Left hindlimb (tissue), 1 donor: ENCODE data around the gene SLC9A8.
A peak's percentile ranks its signal among the peaks of the same experiment; 100 is the strongest.

Experiments used
- DNase-seq: peaks from one replicate; pipeline ENCODE4 v3.0.0-alpha.2; 2018

Gene SLC9A8

DNA sequence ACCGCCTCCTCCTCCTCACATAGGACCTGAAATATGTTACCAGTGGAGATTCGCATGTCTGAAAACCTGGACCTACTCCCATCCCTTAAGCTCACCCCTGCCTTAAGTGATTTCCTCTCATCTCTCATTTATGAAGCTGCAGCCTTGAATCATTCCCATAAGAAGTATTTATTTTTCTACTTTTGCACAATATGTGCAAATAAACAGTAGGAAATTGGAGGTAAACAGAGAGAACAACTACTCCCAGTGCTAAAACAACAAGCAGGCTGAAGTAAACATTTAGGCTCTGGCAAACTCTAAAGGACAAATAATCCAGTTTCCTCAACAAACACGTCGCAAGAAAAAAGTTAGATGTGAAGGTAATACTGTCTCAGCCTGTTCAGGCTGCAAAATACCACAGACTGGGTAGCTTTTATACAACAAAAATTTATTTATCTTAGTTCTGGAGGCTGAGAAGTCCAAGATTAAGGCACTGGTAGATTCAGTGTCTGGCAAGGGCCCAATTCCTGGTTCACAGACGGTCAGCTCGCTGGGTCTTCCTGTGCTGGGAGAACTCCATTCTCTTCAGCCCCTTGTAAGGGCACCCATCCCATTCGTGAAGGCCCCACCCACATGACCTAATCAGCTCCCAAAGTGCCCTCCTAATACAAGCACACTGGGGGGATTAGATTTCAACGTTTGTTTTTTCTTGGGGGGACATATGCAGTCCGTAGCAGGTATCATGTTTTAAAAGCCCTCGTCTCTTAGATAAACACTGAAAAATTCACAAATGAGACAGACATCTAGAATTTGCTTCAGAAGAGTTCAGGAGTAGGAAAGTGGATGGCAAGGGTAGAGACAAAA is 87.1 kb downstream of the SLC9A8 start:
- no peak for DNase-seq

DNA sequence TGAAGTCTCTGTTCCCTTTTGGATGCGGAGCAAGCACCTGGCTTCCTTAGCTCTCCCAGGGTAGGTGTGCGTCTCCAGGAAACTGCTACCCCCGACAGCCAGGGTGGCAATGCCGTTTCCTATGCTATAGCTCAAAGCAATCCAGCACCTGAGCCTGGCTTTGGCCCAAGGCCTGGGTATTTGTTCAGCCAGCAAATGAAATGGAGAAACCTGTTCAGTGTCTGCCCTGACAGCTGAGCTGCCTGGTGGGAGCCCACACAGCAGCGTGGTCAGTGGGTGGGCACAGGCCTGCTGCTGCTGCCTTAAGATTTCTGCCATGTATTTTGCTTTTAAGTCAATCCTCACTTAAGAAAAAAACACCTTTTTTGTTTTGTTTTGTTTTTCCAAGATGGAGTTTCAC is 89.0 kb downstream of the SLC9A8 start:
- DNase-seq, result no peak

DNA sequence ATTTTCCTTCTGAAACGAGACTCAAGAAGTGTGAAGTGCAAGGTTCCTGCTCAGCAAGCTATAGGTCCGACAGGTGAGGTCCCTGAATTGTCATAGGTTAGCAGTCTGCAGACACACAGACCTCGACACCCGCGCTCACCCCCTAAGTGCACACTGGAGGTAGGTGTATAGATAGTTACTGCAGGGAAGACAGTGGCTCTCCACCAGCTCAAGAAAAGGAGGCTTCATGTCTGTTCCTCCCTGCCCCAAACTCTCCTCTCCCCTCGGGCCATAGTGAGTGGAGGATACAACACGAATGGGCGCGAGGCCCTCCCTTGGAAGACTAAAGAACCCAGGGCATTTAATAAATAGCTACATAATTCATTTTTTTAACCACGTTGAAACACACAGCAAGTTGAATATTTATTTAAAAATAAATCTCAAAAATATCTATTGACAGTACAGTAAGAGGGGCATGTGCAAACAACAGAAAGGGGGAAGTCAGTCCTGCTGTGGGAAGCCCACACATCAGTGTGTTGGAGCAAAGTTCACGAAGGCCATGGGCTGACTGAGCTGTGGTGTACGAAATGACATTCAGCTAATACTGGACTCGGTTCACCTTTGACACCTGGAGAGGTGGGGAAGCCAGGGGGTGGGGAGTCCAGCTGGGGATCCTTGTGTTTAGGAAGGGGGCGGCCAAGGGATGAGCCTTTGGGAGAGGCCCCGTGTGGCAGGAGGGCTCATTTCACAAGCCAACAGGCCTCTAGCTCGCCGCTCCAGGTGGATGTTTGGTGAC is 92.0 kb downstream of the SLC9A8 start:
- DNase-seq, result no peak

DNA sequence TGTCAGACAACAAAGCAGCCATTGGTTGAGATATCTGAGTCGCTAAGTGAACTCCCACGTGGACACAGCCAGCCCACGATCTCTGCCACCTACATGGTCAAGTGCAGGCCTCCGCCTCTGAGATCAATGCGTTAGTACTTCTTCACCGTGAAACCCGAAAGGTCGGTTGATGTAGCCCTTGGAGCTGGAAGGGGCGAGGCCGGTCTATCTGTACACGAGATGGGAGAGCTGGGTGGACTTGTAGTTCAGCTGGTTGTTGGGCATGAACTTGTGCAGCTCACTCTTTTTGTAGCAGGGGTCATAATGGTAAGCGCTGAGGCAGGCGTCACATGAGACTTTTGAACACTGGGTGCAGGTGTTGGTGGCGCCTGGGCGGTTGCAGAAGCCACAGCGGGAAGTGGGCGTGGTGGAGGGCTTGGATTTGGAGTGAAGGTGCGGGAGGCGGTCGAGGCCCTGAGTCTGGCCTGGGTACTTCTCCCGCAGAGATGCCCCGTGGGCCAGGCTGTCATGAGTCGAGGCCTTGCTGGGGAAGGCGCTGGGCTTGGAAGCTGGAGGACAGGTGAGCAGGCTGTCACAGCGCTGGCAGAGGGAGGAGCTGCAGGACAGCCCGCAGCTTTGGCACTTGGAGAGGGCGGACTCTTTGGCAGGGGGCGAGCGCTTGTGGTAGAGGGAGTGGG is 92.9 kb downstream of the SLC9A8 start:
- no peak for DNase-seq

DNA sequence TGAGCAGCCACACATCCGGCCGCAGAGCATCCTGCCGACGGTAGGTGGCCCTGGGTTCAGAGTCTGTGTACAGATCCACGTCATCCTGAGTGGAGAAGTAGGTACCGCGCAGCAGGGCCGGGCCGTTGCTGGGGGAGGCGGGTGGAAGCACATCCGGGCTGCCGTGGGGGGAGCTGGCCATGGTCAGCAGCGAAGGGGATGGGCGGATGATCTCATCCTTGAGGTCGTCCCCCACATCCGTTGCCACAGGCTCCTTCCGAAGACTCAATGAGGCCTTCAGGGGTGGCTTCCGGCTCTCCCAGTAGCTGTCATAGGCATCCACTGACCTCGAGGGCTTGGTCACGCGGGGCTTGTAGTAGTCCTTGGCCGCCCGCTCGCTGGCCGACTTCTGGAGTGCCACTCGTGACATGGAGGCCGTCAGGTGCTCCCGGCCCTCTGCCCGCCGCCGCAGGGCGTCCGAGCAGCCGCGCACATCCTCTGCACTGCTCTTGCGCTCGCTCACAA is 93.5 kb downstream of the SLC9A8 start:
- no peak for DNase-seq

DNA sequence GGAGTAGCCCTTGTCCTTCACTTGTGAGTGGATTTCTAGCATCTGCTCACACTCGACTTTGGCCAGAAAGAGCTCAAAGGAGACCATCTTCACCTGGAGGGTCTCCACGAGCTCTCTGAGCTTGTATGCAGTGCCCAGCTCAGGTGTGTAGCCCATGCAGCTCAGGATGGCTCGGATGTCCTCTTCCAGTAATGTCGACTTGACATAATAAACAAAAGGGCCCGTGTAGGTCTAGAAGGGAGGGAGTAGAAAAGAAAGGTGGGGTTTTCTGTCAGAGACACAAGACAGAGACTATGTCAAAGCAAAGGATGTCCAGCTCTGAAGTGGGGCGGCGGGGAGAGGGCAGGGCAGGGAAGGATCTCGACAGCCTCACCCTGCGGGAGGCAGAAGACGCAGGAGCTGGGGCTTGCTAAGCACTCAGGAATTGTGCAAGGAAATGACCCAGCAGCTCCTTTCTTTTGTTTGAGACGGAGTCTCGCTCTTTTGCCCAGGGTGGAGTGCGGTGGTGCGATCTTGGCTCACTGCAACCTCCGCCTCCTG is 94.1 kb downstream of the SLC9A8 start:
- DNase-seq, result no peak

DNA sequence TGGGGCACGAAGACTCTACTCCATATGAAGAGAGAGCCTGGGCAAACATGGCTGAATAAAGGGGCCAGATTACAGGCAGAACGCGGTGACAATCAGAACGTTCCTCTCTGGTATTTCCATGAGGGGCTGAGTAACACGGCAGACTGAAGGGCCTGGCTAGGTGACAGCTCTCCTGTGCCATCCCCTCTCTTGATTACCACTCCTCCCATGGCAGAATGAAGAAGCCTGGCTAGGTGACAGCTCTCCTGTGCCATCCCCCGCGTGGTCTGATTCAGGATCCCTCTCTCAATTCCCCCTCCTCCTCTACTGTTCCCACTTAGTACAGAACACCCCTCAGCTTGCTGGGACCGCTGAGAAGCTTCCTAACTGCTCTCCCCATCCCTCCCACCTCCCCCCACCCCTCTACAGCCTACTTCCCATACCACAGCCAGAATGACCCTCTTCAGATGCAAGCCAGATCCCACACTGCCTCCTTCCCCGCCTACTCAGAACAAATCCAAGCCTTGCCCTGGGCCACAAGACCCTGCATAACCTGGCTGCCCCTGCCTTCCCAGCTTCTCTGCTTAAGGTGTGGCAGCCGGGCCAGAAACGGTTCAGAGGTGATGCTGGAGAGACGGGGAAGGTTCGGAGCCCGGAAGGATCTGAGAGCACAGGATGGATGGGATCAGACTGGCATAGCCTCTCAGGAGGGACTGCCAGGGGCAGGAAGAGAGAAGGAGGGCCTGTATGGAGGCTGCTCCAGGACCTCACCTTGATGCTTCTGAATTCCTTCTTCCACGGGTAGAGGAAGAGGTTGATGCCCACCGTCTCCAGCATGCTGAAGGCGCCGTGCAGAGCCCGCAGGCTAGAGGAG is 95.0 kb downstream of the SLC9A8 start:
- DNase-seq, result no peak

DNA sequence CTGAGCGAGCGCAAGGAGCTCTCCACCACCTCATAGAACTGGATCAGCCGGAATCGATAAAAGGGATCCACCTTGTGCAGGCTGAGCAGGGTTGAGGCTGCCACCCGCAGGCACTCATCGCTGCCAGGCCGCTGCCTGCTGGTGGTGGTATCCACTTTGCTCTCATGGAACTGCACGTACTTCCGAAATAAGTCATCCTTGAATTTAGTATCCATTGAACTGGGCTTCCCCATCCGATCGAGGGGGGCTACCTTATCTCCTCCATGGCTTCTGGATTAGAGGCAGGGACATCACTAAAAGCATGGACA is 95.6 kb downstream of the SLC9A8 start:
- DNase-seq, result no peak

DNA sequence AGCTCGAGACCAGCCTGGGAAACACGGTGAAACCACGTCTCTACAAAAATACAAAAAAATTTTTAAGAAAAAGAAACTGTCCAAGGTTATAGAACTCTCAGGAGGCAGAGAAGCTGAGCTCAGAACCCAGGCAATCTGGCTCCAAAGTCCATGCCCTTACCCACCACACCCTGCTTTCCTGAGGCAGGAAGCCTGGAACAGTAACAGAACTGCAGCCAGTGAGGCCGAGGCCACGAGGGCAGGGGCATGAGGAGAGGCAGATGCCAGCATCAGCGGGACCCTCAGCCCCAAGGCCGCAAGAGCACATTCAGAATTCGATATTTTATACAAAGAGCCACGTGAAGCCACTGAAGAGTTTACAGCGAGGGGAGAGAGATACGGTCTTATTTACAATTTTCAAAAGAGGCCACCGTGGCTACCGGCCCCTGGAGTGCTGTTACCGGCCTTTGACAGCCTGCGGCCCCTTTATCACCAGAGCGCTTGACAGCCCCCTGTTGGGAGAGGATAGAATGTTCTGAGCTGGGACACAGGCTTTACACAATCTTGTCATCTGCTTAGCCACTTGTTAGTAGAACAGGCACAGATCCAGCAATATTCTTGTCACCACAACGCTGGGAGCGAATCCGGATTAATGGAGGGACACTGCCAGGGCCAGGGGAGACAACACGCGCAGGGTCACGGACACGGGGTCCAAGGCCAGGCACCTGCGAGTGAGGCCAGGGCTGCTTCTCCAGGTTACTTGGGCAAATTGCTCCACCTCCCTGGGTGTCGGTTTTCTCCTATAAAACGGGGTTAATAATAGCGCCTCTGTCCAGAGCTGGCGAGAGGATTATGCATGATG is 97.1 kb downstream of the SLC9A8 start:
- DNase-seq, result no peak

DNA sequence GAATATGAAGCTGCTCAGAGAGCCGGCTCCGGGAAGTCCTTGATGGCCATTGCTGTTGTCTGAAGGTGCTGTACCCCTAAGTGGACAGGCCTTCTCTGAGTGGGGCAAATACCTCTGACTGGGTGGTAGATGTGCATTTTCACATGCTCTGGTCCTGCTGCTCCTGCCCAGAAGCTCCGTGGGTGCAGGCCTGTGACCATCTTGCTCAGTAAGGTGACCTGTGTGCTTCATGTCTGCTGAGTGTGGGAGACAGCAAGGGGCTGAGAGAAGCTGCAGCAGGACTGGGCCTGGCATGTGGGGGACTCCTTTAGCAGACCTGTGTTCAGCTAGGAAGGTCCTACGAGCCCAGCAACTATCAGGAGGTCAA is 97.7 kb downstream of the SLC9A8 start:
- DNase-seq, result no peak

DNA sequence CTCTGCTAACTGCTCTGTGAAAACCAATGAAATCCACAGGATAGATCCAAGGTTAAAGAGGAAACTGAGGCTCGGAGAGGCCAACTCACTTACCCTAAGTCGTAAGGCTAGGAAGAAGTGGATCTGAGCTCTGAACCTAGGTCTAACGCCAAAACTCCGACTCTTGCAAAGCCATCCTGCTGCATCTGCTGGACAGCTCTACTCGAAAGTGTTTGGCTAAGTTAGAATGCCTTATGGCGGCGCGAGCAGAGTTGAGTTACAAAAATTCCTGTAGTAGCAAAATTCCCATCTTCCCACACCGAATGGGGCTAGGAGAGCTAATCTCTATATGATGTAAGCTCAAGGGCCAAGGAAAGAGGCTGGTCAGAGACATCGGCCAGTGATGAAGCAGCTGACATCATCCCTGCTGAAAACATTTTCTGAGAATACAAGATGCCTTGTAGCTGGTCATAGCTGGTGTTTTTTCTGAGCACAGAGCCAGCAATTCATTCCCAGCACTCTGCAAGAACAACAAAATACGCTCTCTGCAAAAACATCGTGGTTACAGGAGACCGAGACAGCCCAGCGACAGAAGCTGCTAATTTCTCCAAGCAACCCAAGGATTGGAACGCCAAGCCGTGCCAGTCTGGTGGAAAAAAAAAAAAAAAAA is 100.9 kb downstream of the SLC9A8 start:
- DNase-seq, result no peak

DNA sequence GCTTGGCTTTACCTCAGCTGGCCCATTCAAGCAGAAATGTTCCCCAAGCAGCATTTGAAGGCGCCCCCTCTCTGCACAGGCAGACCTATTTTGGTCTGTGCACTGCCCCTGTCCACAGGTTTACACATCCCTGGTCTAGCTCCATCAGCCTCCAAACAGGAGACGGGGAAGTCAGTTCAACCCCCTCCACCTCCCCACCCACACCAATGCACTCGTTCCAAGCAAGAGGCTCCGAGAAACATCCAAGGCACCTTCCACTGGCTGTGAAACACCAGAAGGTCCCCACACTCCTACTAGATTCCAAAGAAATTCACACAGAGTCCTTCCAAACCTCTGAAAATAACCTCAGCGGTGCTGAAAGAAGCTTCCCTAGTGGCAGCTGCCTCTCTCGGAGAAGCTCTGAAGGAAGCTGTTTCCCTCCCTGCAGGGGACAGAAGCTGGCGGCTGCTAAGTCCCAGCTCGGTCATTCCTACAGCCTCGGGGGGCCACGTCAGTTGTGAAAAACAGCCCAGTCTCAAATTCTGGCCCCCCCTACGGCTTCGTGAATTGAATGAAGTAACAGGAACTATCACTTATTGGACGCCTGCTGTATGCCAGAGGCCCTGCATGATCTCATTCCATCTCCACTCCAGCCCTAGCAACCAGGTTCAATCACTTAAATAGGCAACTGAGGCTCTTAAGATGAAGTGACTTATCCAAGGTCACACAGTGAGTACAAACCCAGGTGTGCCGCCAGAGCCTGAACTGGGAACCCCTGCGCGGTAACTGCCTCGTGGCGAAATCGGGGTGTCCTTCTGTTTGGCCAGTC is 101.9 kb downstream of the SLC9A8 start:
- no peak for DNase-seq

DNA sequence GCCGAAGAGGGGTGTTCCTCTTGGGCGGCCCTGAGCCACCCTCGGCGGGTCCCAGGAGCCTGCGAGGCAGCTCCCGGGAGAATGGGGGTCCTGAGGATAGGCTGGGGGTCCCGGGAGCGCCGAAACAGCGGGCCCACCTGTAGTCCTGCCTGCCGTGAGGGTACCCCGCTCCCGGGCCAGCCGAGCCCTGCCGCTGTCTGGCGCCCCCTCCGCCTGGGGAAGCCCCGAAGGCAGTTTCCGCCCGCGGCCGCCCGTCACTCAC is 102.4 kb downstream of the SLC9A8 start:
- no peak for DNase-seq

DNA sequence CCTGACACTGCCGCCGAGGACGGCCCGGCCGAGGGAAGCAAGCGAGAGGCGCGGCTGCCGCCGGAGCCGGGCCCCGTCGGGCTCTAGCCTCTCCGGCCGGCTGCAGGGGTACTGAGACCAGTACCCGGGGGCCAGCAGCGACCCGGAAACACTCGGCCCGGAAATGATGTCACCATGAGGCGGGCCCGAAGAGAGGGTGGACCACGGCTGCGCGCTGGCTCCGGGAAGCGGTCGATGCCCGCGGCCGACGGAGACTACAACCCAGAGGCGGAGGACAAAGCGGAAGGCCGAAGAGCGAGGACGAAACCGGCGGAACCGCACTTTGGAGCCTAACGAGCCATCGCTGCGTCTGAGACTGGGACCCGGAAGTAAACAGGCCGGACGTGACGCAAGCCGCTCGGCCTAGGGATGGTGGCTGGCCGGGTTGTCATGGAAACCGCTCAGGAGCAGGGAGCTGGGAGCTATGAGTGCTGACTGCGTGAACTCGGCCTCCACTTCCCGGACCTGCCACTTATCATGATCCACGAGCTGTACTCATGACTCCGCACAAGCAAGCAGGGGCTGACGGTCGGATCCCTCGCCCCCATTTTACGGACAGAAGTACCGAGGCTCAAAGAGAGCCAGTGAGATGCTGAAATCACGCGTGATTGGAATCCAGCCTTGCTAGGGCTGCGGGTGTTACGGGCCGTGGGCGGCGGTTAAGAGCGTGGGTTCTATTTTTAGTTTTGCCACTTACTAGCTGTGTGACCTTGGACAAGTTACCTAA is 102.9 kb downstream of the SLC9A8 start, which contains the start of gene SPATA2:
Gene SPATA2, minus strand, starts transcription at position 150 of the 766 bp plus-strand sequence. CDS start 7,039 bp downstream, outside the sequence.
- peak; percentile 94 for DNase-seq

DNA sequence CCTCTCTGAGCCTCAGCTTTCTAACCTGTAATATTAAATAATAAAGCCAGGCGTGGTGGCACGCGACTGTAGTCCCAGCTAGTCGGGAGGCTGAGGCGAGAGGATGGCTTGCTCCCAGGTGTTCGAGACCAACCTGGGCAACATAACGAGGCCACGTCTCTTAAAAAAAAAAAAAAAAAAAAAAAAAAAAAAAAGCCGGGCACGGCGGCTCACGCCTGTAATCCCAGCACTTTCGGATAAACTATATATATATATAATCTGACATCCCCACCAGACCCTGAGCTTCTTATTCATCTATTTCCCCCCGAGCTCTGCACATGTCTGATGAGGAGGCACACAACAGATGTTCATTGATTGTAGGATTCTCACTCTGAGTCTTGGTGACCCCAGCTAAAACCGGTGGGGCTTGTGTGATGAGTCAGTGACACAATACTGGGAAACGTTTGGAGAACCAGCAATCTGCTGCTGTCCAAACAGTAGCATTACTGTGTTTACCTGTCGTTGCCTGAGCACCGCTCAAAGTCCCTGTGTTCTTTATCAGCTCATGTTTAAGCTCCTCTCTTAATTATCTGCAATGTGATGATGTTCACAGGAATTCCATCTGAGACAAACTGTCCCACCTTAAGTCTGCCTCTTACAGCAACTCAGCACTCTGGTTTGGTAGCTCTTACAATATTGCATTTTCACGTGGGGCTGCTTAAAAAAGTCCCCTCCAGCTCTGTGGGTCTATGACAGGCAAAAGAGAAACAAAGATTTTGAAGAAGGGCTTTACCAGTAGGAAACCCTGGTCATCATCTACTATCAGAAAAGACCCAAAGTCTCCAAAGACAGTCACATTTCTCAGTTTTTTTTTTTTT is 103.7 kb downstream of the SLC9A8 start:
- DNase-seq, result no peak

DNA sequence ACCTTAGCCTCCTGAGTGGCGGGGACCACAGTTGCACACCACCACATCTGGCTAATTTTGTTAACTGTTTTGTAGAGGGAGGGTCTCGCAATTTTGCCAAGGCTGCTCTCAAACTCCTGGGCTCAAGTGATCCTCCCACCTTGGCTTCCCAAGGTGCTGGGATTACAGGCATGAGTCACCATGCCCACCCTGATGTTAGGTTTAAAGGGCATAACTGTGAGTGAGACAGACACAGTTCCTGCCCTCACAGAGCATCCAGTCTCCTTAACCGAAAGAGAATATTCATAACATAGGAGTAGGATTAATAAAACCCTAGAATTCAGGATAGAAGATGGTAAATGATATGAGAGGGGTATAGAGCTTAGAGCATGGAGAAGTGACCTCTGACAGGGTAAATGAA is 105.8 kb downstream of the SLC9A8 start:
- no peak for DNase-seq

DNA sequence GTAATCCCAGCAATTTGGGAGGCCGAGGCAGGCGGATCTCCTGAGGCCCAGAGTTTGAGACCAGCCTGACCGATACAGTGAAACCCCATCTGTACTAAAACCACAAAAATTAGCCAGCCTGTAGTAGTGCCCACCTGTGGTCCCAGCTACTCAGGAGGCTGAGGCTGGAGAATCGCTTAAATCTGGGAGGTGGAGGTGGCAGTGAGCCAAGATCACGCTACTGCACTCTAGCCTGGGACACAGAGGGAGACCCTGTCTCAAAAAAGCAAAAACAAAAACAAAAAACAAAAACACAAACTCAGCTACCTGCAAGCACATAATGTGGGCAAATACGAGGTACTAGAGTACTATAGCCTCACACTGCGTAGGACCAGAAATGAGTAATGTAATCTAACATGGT is 106.4 kb downstream of the SLC9A8 start:
- DNase-seq, result no peak

DNA sequence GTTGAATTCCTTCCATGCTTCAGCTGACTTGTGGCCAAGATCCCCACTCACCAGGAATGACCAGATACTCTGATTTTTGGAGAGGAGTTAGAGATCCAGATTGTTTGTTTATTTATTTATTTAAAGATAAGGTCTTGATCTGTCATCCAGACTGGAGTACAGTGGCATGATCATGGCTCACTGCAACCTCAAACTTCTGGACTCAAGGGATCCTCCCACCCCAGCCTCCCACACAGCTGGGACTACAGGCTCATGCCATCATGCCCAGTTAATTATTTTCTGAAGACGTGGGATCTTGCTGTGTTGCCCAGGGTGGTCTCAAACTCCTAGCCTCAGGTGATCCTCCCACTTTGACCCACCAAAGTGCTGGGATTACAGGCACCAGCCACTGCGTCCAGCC is 106.8 kb downstream of the SLC9A8 start:
- DNase-seq, result no peak
